Right lobe of liver (tissue), 6 donors: ENCODE measurements around the gene TMED7. TPM values are rescaled to one million over a fixed set of nuclear protein-coding genes. Genes with fewer than 3 reads are reported as not detected.

Experiments
- ATAC-seq, 4 donors: fragments of 200-7000 bp; cut with Tn5 transposase; one replicate each; pipeline ENCODE4 v1.9.1; 2020; ENCODE audit warnings: mild to moderate bottlenecking in 4 of 4, moderate library complexity in 4 of 4
- DNase-seq, 3 donors: peaks; one replicate each; pipeline ENCODE4 v3.0.0-alpha.2; 2020
- H3K27ac ChIP-seq, 3 donors: fragments of 200-600 bp; one replicate each; pipeline ENCODE4 v1.8.0; 2022
- H3K27me3 ChIP-seq, 2 donors: fragments of 200-600 bp; one replicate each; pipeline ENCODE4 v1.8.0; 2022
- H3K36me3 ChIP-seq, 4 donors: fragments of 200-600 bp; sonication (generic) in 1 of 4; one replicate each; pipeline versions ENCODE4 v1.5.1 to v1.8.0; 2017 to 2022; ENCODE audit warnings: control low read depth in 1 of 4
- H3K4me1 ChIP-seq, 4 donors: fragments of 200-600 bp; sonication (generic) in 1 of 4; one replicate each; pipeline versions ENCODE4 v1.5.1 to v1.8.0; 2017 to 2022; ENCODE audit warnings: control low read depth in 1 of 4
- H3K4me3 ChIP-seq, 3 donors: fragments of 200-600 bp; one replicate each; pipeline ENCODE4 v1.8.0; 2022
- H3K9me3 ChIP-seq, 4 donors: fragments of 200-600 bp; sonication (generic) in 1 of 4; one replicate each; pipeline versions ENCODE4 v1.5.1 to v1.8.0; 2017 to 2022; ENCODE audit warnings: control low read depth in 1 of 4
- CTCF ChIP-seq, 4 donors: fragments of 200-600 bp in 3 of 4; fragments of 450-650 bp in 1 of 4; IDR thresholded peaks; one replicate each; pipeline versions ENCODE4 v1.5.1 to v1.8.0; 2016 to 2022; ENCODE audit warnings: antibody characterized with exemption in 4 of 4, mild to moderate bottlenecking in 2 of 4
- POLR2A ChIP-seq: fragments of 450-650 bp; IDR thresholded peaks from one replicate; pipeline ENCODE4 v1.6.1; 2017; ENCODE audit warnings: antibody characterized with exemption, mild to moderate bottlenecking
- WGBS: methylation state at CpG from one replicate; pipeline ENCODE4 v1.1.6; 2018; ENCODE audit warnings: low coverage, low lambda C conversion rate; ENCODE audit not compliant: insufficient coverage; ENCODE audit errors: missing lambda C conversion rate; 5-methylcytosine and 5-hydroxymethylcytosine counted together
- intact Hi-C, 2 donors: fragments of 100-400 bp; cut with DNase I; formaldehyde crosslinking; loops; one replicate each; pipeline versions ENCODE4 v1.11.2 to v1.14.1; 2022
- total RNA-seq, 6 experiments: library from RNA; depleted of rRNA in 2 of 6; stranded (reverse); fragments of >200 nt in 2 of 6; fragmentation: NEBNext Ultra II Directional in 3 of 6; extraction: Animal tissue kit (Norgen Biotek cat#: 25700) in 3 of 6; gene quantifications; one replicate each; pipeline versions ENCODE4 v1.1.0 to v1.2.4, GENCODE V29; 2016 to 2023
- donor health status: DM: no; HTN: yes; CAD: no.
- donor health status: DM: no; HTN: no; CAD: no.
- donor health status: DM: no; HTN: no; CAD: no.
- donor health status: DM: no; HTN: yes; CAD: no.
- donor health status: DM: no; HTN: yes; CAD: no.

The TMED7 gene
- total RNA-seq, 6 experiments from 2014 or later: 69.8 to 103 (median 91.7) TPM

- Histone ChIP-seq H3K27me3 (no peaks in the 10 kb centered on the region), H3K36me3 (peaks cover 0 to 6% (median 0%) of the 10 kb centered on the region in 4 donors), H3K27ac (no peak overlapping the region), H3K9me3 (no peaks in the 10 kb centered on the region), H3K4me3 (no peak overlapping the region), H3K4me1 (no peaks in the 10 kb centered on the region)
- DNase-seq: no peak
- intact Hi-C loops: loop anchor here (5.0 to 10.0 kb wide), 2 partner anchors 264 to 267 kb away; no protein-coding TSS in a partner anchor
- WGBS: 80% methylated on average over 3 of the region's 3 CpGs
- TF ChIP-seq CTCF (IDR thresholded peaks at IDR 0.05) (no peak), POLR2A (no peak)
- no peak for ATAC-seq
Measured at GRCh38 chr5:115579216-115579615, 46.6 kb downstream of the TMED7 start.

GRCh38 chr5:115578657-115579056, 47.2 kb downstream of the TMED7 start:
- DNase-seq: no peak
- no peaks in the 10 kb centered on the region for H3K27me3 ChIP-seq
- no peak for ATAC-seq
- TF ChIP-seq CTCF (IDR thresholded peaks at IDR 0.05): no peak
- TF ChIP-seq POLR2A: no peak
- H3K36me3 ChIP-seq: peaks cover 0 to 6% (median 0%) of the 10 kb centered on the region in 4 donors
- H3K27ac ChIP-seq: no peak overlapping the region
- WGBS: 62% methylated on average over 2 of the region's 3 CpGs
- intact Hi-C loops: loop anchor here (5.0 to 10.0 kb wide), 2 partner anchors 264 to 266 kb away; no protein-coding TSS in a partner anchor
- H3K4me3 ChIP-seq: no peak overlapping the region
- H3K9me3 ChIP-seq: no peaks in the 10 kb centered on the region
- no peaks in the 10 kb centered on the region for H3K4me1 ChIP-seq

GRCh38 chr5:115577741-115578140, 48.1 kb downstream of the TMED7 start:
- 91% methylated on average over 4 of the region's 6 CpGs for WGBS
- Histone ChIP-seq H3K27ac (no peak overlapping the region), H3K4me3 (no peak overlapping the region), H3K27me3 (no peaks in the 10 kb centered on the region), H3K36me3 (peaks cover 0 to 6% (median 0%) of the 10 kb centered on the region in 4 donors), H3K4me1 (no peaks in the 10 kb centered on the region), H3K9me3 (no peaks in the 10 kb centered on the region)
- no peak for TF ChIP-seq CTCF (IDR thresholded peaks at IDR 0.05)
- TF ChIP-seq POLR2A: no peak
- DNase-seq: no peak
- intact Hi-C loops: loop anchor here (5.0 to 10.0 kb wide), 2 partner anchors 263 to 265 kb away; no protein-coding TSS in a partner anchor
- no peak for ATAC-seq

GRCh38 chr5:115577329-115577728, 48.5 kb downstream of the TMED7 start:
- DNase-seq: no peak
- 58% methylated on average over 2 of the region's 2 CpGs for WGBS

More at GRCh38 chr5:115577329-115577728, 48.5 kb downstream of the TMED7 start:
- no peaks in the 10 kb centered on the region for H3K4me1 ChIP-seq
- H3K27me3 ChIP-seq: no peaks in the 10 kb centered on the region
- H3K4me3 ChIP-seq: no peak overlapping the region
- H3K9me3 ChIP-seq: no peaks in the 10 kb centered on the region
- intact Hi-C loops: loop anchor here (5.0 to 10.0 kb wide), 2 partner anchors 263 to 265 kb away; no protein-coding TSS in a partner anchor
- ATAC-seq: no peak
- no peak overlapping the region for H3K27ac ChIP-seq
- no peak for TF ChIP-seq POLR2A
- no peak for TF ChIP-seq CTCF (IDR thresholded peaks at IDR 0.05)
- H3K36me3 ChIP-seq: peaks cover 0 to 6% (median 0%) of the 10 kb centered on the region in 4 donors
